Stimulated activated CD8-positive, alpha-beta memory T cell treated with anti-CD3 and anti-CD28 coated beads, Interleukin-12 subunit alpha, Interleukin-12 subunit beta, amount 100 ng/mL, for 1 hour (primary cell): ENCODE measurements around the gene HOATZ.
A peak's percentile ranks its signal among the peaks of the same experiment; 100 is the strongest.

Source experiments
- DNase-seq: peaks from one replicate; pipeline ENCODE4 v3.0.0-alpha.2; 2020; ENCODE audit warnings: low read depth

The HOATZ gene

GRCh38 chr11:111577821-111578220 is 63.2 kb downstream of the HOATZ start:
- DNase-seq: no peak

- no peak for DNase-seq
Measured at GRCh38 chr11:111581341-111581740, 66.8 kb downstream of the HOATZ start.

- no peak for DNase-seq
Measured at GRCh38 chr11:111582163-111582562, 67.6 kb downstream of the HOATZ start.

- no peak for DNase-seq
Measured at GRCh38 chr11:111582881-111583280, 68.3 kb downstream of the HOATZ start.

GRCh38 chr11:111585371-111585770 is 70.8 kb downstream of the HOATZ start:
- DNase-seq: no peak

- peak; percentile 46 for DNase-seq
Measured at GRCh38 chr11:111586388-111586831, 71.8 kb downstream of the HOATZ start.
